Measurements from ENCODE around the gene MYLK3.
"Not testable (repeated sequence)": the region's sequence is repeated elsewhere in the genome, so short reads cannot be mapped to it uniquely, and the experiment has no call there.

Gene MYLK3

GRCh38 chr16:46788891-46789474 is 40.8 kb upstream of the MYLK3 start:
- no peak for TF ChIP-seq CTCF (IDR thresholded peaks at IDR 0.05; ENCODE audit: low read depth, low read length)

GRCh38 chr16:46787909-46788308 is 39.8 kb upstream of the MYLK3 start:
- DNase-seq (ENCODE audit: extremely low read depth, low read depth) = no peak
- TF ChIP-seq CTCF (IDR thresholded peaks at IDR 0.05; ENCODE audit: low read depth, low read length) = no peak

More at GRCh38 chr16:46788891-46789474, 40.8 kb upstream of the MYLK3 start:
- DNase-seq (ENCODE audit: extremely low read depth, low read depth) = no peak

- no peak for DNase-seq (ENCODE audit: extremely low read depth, low read depth)
- TF ChIP-seq CTCF (IDR thresholded peaks at IDR 0.05; ENCODE audit: low read depth, low read length) = no peak
Observed at GRCh38 chr16:46785076-46785845, 37.1 kb upstream of the MYLK3 start.

GRCh38 chr16:46784569-46784968 is 36.4 kb upstream of the MYLK3 start:
- not testable (repeated sequence) for DNase-seq (ENCODE audit: extremely low read depth, low read depth)

GRCh38 chr16:46783800-46784199 is 35.7 kb upstream of the MYLK3 start:
- no peak for TF ChIP-seq CTCF (IDR thresholded peaks at IDR 0.05; ENCODE audit: low read depth, low read length)
- DNase-seq (ENCODE audit: extremely low read depth, low read depth) = no peak

GRCh38 chr16:46782320-46782719 is 34.2 kb upstream of the MYLK3 start:
- no peak for TF ChIP-seq CTCF (IDR thresholded peaks at IDR 0.05; ENCODE audit: low read depth, low read length)
- DNase-seq (ENCODE audit: extremely low read depth, low read depth) = no peak

GRCh38 chr16:46777804-46778203 is 29.7 kb upstream of the MYLK3 start:
- DNase-seq (ENCODE audit: extremely low read depth, low read depth) = no peak
- TF ChIP-seq CTCF (IDR thresholded peaks at IDR 0.05; ENCODE audit: low read depth, low read length) = no peak

All from AG09319 (cell line).